C4-2B (cell line): Measurements from ENCODE around the gene INF2.
"Not testable (repeated sequence)": the region's sequence is repeated elsewhere in the genome, so short reads cannot be mapped to it uniquely, and the experiment has no call there.

ENCODE experiments used
- H3K27ac ChIP-seq: fragments of 450-650 bp; 2 replicates; pipeline ENCODE4 v1.5.1; 2017
- CTCF ChIP-seq: fragments of 450-650 bp; conservative IDR thresholded peaks from 2 replicates; pipeline ENCODE4 v1.5.1; 2017; ENCODE audit warnings: mild to moderate bottlenecking
- ZFX ChIP-seq: fragments of 450-650 bp; IDR thresholded peaks from 2 replicates; pipeline ENCODE4 v1.6.1; 2017

The INF2 gene

DNA sequence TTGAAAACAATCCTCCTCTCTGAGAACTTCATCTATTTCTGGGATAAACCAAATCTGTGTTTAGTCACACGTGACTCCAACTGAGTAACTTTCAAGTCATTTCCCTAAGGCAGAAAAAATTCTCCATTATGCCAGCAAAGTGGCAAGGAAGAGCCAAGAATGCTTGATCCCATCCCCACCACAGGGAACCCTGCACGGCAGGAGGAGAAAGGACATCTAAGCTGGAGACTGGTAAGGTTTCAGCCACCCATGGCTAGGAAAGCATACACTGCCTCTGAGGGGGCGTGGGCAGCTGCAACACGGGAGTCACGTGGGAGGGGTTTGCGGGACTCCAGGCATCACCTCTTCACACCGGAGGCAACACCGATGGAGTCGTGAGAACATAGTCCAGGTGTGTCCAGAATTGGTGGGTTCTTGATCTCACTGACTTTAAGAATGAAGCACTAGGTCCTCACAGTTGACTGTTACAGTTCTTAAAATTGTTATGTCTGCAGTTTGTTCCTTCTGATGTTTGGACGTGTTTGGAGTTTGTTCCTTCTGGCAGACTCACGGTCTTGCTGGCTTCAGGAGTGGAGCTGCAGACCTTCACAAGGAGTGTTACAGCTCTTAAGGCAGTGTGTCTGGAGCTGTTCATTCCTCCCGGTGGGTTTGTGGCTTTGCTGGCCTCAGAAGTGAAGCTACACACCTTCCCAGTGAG, 60.8 kb downstream of the INF2 start:
- TF ChIP-seq CTCF (no peak), ZFX (no peak)
- no peak overlapping the region for H3K27ac ChIP-seq

DNA sequence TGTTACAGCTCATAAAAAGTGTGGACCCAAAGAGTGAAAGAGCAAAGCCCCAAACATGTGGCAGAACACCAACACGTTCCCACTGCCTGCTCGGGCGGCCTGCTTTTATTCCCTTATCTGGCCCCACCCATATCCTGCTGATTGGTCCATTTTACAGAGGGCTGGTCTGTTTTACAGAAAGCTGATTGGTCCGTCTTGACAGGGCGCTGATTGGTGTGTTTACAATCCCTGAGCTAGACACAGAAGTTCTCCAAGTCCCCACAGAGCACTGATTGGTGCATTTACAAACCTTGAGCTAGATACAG, 61.3 kb downstream of the INF2 start:
- not testable (repeated sequence) for H3K27ac ChIP-seq

GRCh38 chr14:104751539-104752422, 62.4 kb downstream of the INF2 start:
- H3K27ac ChIP-seq, result peak overlapping the region; percentile 94

DNA sequence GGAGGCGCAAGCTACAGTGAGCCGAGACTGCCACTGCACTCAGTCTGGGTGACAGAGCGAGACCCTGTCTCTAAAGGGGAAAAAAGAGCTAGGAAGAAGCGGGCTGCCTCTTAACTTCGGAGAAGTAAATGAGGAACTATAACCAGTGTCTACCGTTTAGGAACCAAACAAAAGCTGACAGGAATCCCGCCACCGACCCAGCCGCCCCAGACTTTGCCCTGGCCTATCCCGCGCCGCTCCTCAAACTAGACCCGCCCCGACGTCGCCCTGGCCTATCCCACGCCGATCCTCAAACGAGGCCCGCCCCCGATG, 63.0 kb downstream of the INF2 start:
- TF ChIP-seq ZFX (no peak), CTCF (no peak)
- peak overlapping the region; percentile 94 for H3K27ac ChIP-seq

More at GRCh38 chr14:104751539-104752422, 62.4 kb downstream of the INF2 start:
- TF ChIP-seq ZFX (no peak), CTCF (no peak)

- H3K27ac ChIP-seq, result peak within 1 kb of the TSS; percentile 94
- TF ChIP-seq CTCF (no peak), ZFX (peak; percentile 90; the same call in 1 of the 2 replicates)
These were observed 63.5 kb downstream of the INF2 start, which contains the start of gene SIVA1 for GRCh38 chr14:104752735-104753527. Gene SIVA1 (plus strand): TSS chr14:104753147. CDS start chr14:104753202, 55 bp downstream.

GRCh38 chr14:104753528-104754212, 64.3 kb downstream of the INF2 start:
- H3K27ac ChIP-seq, result peak overlapping the region; percentile 94
- peak; percentile 33; the same call in 1 of the 2 replicates for TF ChIP-seq ZFX
- no peak for TF ChIP-seq CTCF

DNA sequence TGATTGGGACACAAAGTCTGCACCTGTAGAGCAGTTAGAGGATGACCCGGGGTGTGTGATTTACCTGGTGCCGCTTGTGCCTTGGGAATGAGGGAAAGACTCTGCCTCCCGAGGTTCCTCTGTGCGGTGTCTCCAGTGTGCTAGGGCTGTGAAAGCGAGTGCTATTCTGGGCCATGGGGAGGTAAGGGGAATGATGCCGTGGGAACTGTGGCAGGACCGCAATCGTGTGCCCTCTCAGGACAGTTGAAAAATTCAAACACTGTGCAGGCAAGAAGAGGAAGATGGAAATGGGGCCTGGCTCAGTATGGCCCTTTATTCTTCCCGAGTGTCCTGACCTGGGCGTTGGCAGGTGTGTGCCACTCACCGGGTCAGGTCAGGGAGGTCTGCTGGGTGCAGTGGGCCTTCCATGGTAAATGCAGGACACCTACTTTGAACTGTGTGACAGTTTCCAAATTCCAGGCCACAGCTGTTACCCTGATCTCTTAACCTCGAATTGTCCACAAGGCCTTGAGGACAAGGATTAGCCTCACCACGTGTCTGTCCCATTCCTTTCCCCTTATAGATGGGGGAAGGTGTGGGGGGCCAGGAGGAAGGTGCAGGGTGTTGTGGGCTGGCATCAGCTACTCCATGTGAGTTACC, 64.9 kb downstream of the INF2 start:
- no peak for TF ChIP-seq ZFX
- TF ChIP-seq CTCF, result no peak
- peak overlapping the region; percentile 94 for H3K27ac ChIP-seq
